ENCODE results near the gene GABRD.

GABRD gene

GRCh38 chr1:2019571-2020309 is 595 bp downstream of the GABRD start:
- DNase-seq: no peak

- no peak for DNase-seq
Observed at GRCh38 chr1:2020310-2020655, 1.1 kb downstream of the GABRD start.

- no peak for DNase-seq
Observed at GRCh38 chr1:2021550-2021949, 2.4 kb downstream of the GABRD start.

GRCh38 chr1:2022063-2022770 is 3.1 kb downstream of the GABRD start:
- no peak for DNase-seq

- DNase-seq: no peak
Observed at GRCh38 chr1:2023187-2023586, 4.0 kb downstream of the GABRD start.

GRCh38 chr1:2024451-2024850 is 5.3 kb downstream of the GABRD start:
- DNase-seq: no peak

GRCh38 chr1:2024887-2025286 is 5.7 kb downstream of the GABRD start:
- no peak for DNase-seq

GRCh38 chr1:2025491-2025981 is 6.4 kb downstream of the GABRD start:
- peak in 1 of 4 experiments; percentile 8 for DNase-seq

- no peak for DNase-seq
Observed at GRCh38 chr1:2027961-2028583, 8.9 kb downstream of the GABRD start.

GRCh38 chr1:2028870-2029560 is 9.9 kb downstream of the GABRD start:
- DNase-seq: no peak

GRCh38 chr1:2029561-2029960 is 10.4 kb downstream of the GABRD start:
- no peak for DNase-seq

GRCh38 chr1:2030076-2030871 is 11.1 kb downstream of the GABRD start:
- no peak for DNase-seq

- DNase-seq: no peak
Observed at GRCh38 chr1:2031546-2032540, 12.7 kb downstream of the GABRD start.

GRCh38 chr1:2032737-2033136 is 13.6 kb downstream of the GABRD start:
- DNase-seq: no peak

GRCh38 chr1:2033165-2033564 is 14.0 kb downstream of the GABRD start:
- no peak for DNase-seq

GRCh38 chr1:2036287-2036686 is 17.1 kb downstream of the GABRD start:
- no peak for DNase-seq

GRCh38 chr1:2037314-2037979 is 18.3 kb downstream of the GABRD start:
- no peak for DNase-seq

GRCh38 chr1:2038229-2038628 is 19.1 kb downstream of the GABRD start:
- no peak for DNase-seq

GRCh38 chr1:2039251-2039650 is 20.1 kb downstream of the GABRD start:
- DNase-seq: no peak

- no peak for DNase-seq
Observed at GRCh38 chr1:2041305-2041704, 22.2 kb downstream of the GABRD start.
